DOHH2 (cell line): ENCODE data around the gene LRRC4C.

ENCODE experiments used
- EZH2phosphoT487 ChIP-seq: fragments of 200-600 bp; sonication (generic); IDR thresholded peaks from 2 replicates; pipeline ENCODE4 v1.6.1; 2017; ENCODE audit warnings: borderline replicate concordance, mild to moderate bottlenecking, antibody characterized with exemption, low read length, moderate library complexity, mixed read lengths
- TF ChIP-seq, protein P1 (sequence below): fragments of 200-600 bp; sonication (generic); IDR thresholded peaks from one replicate; pipeline ENCODE4 v1.5.1; 2014; ENCODE audit warnings: antibody characterized with exemption, mild to moderate bottlenecking, low read depth, low read length; ENCODE audit not compliant: poor library complexity, severe bottlenecking

DNA sequence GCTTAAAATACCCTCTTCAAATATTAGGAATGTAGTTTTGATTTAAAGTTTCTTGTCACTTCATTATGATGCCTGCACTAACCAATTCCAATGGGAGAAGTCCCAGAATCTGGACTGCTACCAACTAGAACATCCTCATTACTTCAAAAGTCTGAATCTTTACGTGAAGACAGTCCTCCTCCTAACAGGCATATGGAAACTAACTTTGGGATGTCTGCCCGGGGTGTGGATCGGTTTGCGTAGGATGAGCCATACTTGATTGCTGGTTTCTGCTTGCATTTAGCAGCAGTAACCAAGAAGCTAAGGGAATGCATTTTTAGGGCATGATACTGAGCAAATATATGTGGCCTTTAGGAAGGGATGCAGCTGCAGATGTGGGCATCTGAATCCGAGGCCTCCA, 177.1 kb downstream of the LRRC4C start:
- TF ChIP-seq, protein P1, sequence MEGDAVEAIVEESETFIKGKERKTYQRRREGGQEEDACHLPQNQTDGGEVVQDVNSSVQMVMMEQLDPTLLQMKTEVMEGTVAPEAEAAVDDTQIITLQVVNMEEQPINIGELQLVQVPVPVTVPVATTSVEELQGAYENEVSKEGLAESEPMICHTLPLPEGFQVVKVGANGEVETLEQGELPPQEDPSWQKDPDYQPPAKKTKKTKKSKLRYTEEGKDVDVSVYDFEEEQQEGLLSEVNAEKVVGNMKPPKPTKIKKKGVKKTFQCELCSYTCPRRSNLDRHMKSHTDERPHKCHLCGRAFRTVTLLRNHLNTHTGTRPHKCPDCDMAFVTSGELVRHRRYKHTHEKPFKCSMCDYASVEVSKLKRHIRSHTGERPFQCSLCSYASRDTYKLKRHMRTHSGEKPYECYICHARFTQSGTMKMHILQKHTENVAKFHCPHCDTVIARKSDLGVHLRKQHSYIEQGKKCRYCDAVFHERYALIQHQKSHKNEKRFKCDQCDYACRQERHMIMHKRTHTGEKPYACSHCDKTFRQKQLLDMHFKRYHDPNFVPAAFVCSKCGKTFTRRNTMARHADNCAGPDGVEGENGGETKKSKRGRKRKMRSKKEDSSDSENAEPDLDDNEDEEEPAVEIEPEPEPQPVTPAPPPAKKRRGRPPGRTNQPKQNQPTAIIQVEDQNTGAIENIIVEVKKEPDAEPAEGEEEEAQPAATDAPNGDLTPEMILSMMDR, result no peak
- no peak for TF ChIP-seq EZH2phosphoT487
